Erythroblast (primary cell): Measurements from ENCODE around the gene PHKG2.

Experiments
- DNase-seq, 2 experiments: peaks; one replicate each; lab custom pipeline; 2025; lab: John Stamatoyannopoulos, UW
- GATA1 ChIP-seq: IDR thresholded peaks from 2 replicates; pipeline ENCODE4 v1.6.1; 2011; ENCODE audit warnings: low read depth, mild to moderate bottlenecking, control low read depth, low read length, moderate library complexity
- POLR2A ChIP-seq: IDR thresholded peaks from 2 replicates; pipeline ENCODE4 v1.6.1; 2011; ENCODE audit warnings: mild to moderate bottlenecking, low read length

The PHKG2 gene

GRCh38 chr16:30794634-30795033 lies 46.4 kb downstream of the PHKG2 start:
- DNase-seq, result no peak
- no peak for TF ChIP-seq POLR2A
- no peak for TF ChIP-seq GATA1

GRCh38 chr16:30797670-30798309 lies 49.6 kb downstream of the PHKG2 start:
- TF ChIP-seq POLR2A, result no peak
- TF ChIP-seq GATA1, result no peak
- DNase-seq, result no peak
